IPS-18c (cell line): ENCODE data around the gene EBPL.

Source experiments
- H3K4me3 ChIP-seq: 2 replicates; pipeline ENCODE4 v1.7.0; 2013; ENCODE audit warnings: low read depth, mild to moderate bottlenecking, low read length, moderate library complexity; ENCODE audit not compliant: insufficient read depth
- H3K9me3 ChIP-seq: one replicate; pipeline ENCODE4 v1.6.1; 2013; ENCODE audit warnings: mild to moderate bottlenecking, low read length, moderate library complexity; ENCODE audit not compliant: control insufficient read depth, insufficient read depth

Gene EBPL

DNA sequence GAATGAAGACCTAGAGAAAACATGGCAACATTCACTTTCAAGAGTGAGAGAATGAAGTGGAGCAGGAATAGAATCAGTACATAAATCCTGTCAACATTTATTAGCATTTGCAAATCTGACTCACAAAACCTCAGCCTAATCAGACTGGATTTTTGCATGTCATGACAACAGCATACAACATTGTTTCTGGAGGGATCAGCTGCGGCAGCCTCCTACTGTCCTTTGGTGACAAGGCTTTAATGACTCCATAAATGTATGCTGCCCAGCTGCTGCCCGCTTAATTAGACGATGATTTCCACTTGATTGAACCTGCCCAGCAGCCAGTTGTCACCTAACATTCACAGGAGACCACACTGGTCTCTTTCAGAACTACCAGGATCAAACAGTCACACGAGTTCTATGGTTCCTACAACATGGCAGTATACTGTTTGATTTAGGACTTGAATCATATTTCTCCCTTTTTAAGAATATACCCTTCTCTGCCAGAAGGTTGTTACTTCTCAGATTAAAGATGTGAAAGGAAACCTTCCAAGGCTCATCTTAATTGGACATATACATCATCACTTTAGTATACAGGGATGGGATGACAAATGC lies 9.3 kb downstream of the EBPL start:
- Histone ChIP-seq H3K9me3 (peaks cover 5% of the 10 kb centered on the region), H3K4me3 (no peak overlapping the region)

DNA sequence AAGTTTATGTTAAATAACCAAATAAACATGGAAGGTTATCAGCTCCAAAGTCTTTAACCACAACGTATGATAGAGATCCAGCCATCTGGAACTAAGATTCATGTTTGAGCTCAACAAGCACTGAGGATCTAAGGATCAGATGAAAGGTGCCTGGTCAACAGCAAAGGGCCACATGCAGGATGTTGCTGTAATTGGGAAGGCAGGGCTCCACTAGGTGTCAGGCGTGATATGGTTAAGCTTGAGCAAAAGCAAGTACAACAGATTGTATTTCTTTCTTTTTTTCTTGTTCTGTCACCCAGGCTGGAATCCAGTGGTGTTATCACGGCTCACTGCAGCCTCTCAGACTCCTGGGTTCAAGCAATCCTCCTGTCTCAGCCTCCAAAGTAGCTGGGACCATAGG lies 12.0 kb downstream of the EBPL start:
- Histone ChIP-seq H3K9me3 (peaks cover 5% of the 10 kb centered on the region), H3K4me3 (no peak overlapping the region)

- H3K9me3 ChIP-seq = peaks cover 5% of the 10 kb centered on the region
- no peak overlapping the region for H3K4me3 ChIP-seq
Observed at GRCh38 chr13:49678191-49678914, 12.9 kb downstream of the EBPL start.

DNA sequence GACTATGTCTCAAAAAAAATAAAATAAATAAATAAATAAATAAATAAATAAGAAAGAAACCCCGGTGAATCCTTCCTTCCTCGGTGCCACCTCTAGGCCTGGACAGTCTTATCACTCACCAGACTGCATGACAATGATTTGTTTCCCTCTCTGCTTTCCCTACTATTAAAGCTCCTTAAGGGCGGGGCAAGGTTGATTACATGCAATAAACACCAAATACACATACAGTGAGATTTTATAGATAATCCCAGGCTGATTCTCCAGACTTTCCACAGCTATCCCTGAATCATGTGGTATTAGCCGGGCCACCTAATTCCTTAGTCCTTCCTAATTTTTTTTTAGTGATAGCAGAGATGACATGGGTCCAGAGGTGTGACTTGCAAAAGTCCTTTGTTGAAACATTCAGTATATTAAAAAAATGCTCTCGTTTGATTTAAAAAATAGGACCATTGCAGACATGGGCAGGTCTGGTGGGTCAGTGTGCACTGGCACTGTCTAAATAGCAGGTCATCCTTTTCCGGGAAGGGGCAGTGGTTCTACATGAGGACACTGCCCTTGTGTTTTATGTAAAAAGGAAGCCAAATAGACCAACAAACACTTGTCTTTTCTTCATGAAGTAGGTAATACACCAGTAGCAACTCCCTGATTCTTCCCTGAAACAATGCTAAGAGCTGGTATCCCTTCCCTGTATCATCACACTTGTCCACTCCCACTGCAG lies 14.5 kb downstream of the EBPL start:
- no peak overlapping the region for H3K4me3 ChIP-seq
- H3K9me3 ChIP-seq = peaks cover 5% of the 10 kb centered on the region

- Histone ChIP-seq H3K4me3 (no peak overlapping the region), H3K9me3 (no peaks in the 10 kb centered on the region)
Observed at GRCh38 chr13:49670828-49671227, 20.5 kb downstream of the EBPL start.

- Histone ChIP-seq H3K9me3 (no peaks in the 10 kb centered on the region), H3K4me3 (no peak overlapping the region)
Observed at GRCh38 chr13:49669735-49670309, 21.5 kb downstream of the EBPL start.

- Histone ChIP-seq H3K9me3 (no peaks in the 10 kb centered on the region), H3K4me3 (no peak overlapping the region)
Observed at GRCh38 chr13:49667773-49668172, 23.5 kb downstream of the EBPL start.

GRCh38 chr13:49664606-49665005 lies 26.7 kb downstream of the EBPL start:
- H3K4me3 ChIP-seq = no peak overlapping the region
- H3K9me3 ChIP-seq = no peaks in the 10 kb centered on the region

DNA sequence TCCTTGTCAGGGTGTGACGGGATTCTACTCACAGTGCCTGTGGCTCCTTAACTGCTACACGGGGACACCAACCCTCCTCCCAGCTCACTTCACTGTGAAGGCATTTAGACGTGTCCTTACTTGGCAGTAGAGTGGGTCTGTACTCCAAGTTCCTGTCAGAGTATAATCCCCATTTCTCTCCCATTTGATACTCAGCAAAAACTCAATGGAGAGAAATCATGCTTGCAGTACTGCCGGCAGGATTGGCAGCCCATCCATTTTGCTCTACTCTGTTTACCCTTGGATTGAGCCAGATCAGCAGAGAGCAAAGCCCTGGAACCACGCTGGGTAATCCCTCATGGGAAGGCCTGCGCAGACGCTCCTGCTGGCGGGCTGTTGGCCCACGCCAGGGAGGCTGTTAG lies 34.0 kb downstream of the EBPL start:
- Histone ChIP-seq H3K9me3 (no peaks in the 10 kb centered on the region), H3K4me3 (no peak overlapping the region)

GRCh38 chr13:49655906-49656305 lies 35.4 kb downstream of the EBPL start:
- H3K4me3 ChIP-seq = no peak overlapping the region
- H3K9me3 ChIP-seq = no peaks in the 10 kb centered on the region

GRCh38 chr13:49654011-49654410 lies 37.3 kb downstream of the EBPL start:
- no peaks in the 10 kb centered on the region for H3K9me3 ChIP-seq
- no peak overlapping the region for H3K4me3 ChIP-seq

DNA sequence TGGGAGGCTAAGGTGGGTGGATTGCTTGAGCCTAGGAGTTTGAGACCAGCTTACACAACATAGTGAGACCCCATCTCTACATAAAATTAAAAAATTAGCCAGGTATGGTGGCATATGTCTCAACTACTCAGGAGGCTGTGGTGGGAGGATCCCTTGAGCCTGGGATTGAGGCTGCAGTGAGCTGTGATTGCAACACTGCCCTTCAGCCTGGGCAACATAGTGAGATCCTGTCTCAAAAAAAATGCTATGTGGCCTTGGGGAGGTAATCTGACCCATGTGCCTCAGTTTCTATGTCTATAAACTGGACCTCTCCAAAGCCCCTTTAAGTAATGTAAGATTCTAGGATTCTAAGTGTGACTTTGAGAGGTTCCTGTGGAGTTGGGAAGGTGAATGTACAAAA lies 37.8 kb downstream of the EBPL start:
- Histone ChIP-seq H3K9me3 (no peaks in the 10 kb centered on the region), H3K4me3 (no peak overlapping the region)

- Histone ChIP-seq H3K4me3 (no peak overlapping the region), H3K9me3 (no peaks in the 10 kb centered on the region)
Observed at GRCh38 chr13:49652355-49653305, 38.7 kb downstream of the EBPL start.

- H3K4me3 ChIP-seq = no peak overlapping the region
- no peaks in the 10 kb centered on the region for H3K9me3 ChIP-seq
Observed at GRCh38 chr13:49651570-49652354, 39.5 kb downstream of the EBPL start.

- H3K4me3 ChIP-seq = no peak overlapping the region
- no peaks in the 10 kb centered on the region for H3K9me3 ChIP-seq
Observed at GRCh38 chr13:49649963-49650312, 41.3 kb downstream of the EBPL start.

DNA sequence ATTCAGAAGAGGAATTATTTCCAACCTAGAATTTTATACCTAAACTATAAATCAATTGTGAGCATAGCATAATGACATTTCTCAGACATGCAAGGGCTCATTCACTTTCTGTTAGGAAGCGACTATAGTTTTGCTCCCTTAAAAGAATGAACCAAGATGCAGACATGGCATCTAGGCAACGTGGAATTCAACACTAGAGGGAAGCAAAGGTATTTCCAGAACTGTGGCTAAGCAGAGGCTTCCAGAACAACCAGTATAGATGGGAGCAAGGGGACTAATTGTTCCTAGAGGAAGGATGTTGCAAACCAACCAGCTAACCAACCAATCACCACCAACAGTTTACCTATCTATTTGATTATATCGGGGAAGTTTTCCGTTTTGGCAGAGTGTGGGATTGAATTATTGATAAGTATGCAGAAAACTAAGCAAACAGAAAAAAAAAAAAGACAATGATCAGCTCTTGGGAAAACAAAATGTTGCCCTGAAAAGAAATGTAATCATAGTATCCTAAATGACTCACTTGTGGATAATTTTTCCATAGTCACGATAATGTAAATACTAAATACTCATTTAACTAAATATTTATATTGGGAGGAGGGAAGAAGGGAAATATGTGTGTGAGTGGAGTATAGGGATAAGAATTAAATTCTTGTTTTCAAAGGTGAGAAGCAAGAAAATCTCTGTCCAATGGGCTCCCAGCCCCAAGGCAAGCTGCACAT lies 41.9 kb downstream of the EBPL start:
- H3K9me3 ChIP-seq = no peaks in the 10 kb centered on the region
- H3K4me3 ChIP-seq = no peak overlapping the region
